ENCODE measurements around the gene DUOX1.

The DUOX1 gene

GRCh38 chr15:45185069-45185779 lies 55.4 kb downstream of the DUOX1 start:
- H3K4me1 Mint-ChIP-seq = peaks cover 19% of the 10 kb centered on the region
- H3K4me3 Mint-ChIP-seq = no peak overlapping the region
- peaks cover under 1% of the 10 kb centered on the region for H3K27me3 Mint-ChIP-seq
- ATAC-seq (ENCODE audit: low read depth) = no peak
- no peaks in the 10 kb centered on the region for H3K9me3 Mint-ChIP-seq
- H3K27ac Mint-ChIP-seq = peak overlapping the region; percentile 86
- DNase-seq (ENCODE audit: low spot score in 2 of 2) = no peak
- H3K36me3 Mint-ChIP-seq = no peaks in the 10 kb centered on the region

- Mint-ChIP-seq H3K27ac (peak overlapping the region; percentile 86), H3K4me3 (peak overlapping the region; percentile 88), H3K27me3 (peaks cover 3% of the 10 kb centered on the region), H3K36me3 (no peaks in the 10 kb centered on the region), H3K4me1 (peaks cover 18% of the 10 kb centered on the region), H3K9me3 (no peaks in the 10 kb centered on the region)
- DNase-seq (ENCODE audit: low spot score in 2 of 2) (no peak), ATAC-seq (ENCODE audit: low read depth) (no peak)
Measured at GRCh38 chr15:45185903-45186770, 56.3 kb downstream of the DUOX1 start.

- no peak for DNase-seq (ENCODE audit: low spot score in 2 of 2)
- Mint-ChIP-seq H3K36me3 (no peaks in the 10 kb centered on the region), H3K9me3 (no peaks in the 10 kb centered on the region), H3K4me1 (peaks cover 16% of the 10 kb centered on the region), H3K4me3 (peak overlapping the region; percentile 88), H3K27ac (peak overlapping the region; percentile 86), H3K27me3 (peaks cover 5% of the 10 kb centered on the region)
- no peak for ATAC-seq (ENCODE audit: low read depth)
Measured at GRCh38 chr15:45186771-45187577, 57.2 kb downstream of the DUOX1 start.

- no peaks in the 10 kb centered on the region for H3K9me3 Mint-ChIP-seq
- peaks cover 15% of the 10 kb centered on the region for H3K4me1 Mint-ChIP-seq
- H3K4me3 Mint-ChIP-seq = no peak overlapping the region
- ATAC-seq (ENCODE audit: low read depth) = peak; percentile 6
- H3K36me3 Mint-ChIP-seq = no peaks in the 10 kb centered on the region
- no peak for DNase-seq (ENCODE audit: low spot score in 2 of 2)
- no peak overlapping the region for H3K27ac Mint-ChIP-seq
- H3K27me3 Mint-ChIP-seq = peaks cover 5% of the 10 kb centered on the region
Measured at GRCh38 chr15:45187578-45187893, 57.7 kb downstream of the DUOX1 start.

GRCh38 chr15:45187894-45188830 lies 58.4 kb downstream of the DUOX1 start, which contains the start of gene SHF:
TSS of gene SHF (minus strand) at chr15:45187966. CDS start at chr15:45187951, 15 bp downstream.
- H3K4me3 Mint-ChIP-seq = peak within 1 kb of the TSS; percentile 88
- H3K9me3 Mint-ChIP-seq = no peaks in the 10 kb centered on the region
- peaks cover 15% of the 10 kb centered on the region for H3K4me1 Mint-ChIP-seq
- DNase-seq (ENCODE audit: low spot score in 2 of 2) (peak; percentile 42 to 51), ATAC-seq (ENCODE audit: low read depth) (peak; percentile 72)
- peak within 1 kb of the TSS; percentile 86 for H3K27ac Mint-ChIP-seq
- no peaks in the 10 kb centered on the region for H3K36me3 Mint-ChIP-seq
- peaks cover 5% of the 10 kb centered on the region for H3K27me3 Mint-ChIP-seq

DNA sequence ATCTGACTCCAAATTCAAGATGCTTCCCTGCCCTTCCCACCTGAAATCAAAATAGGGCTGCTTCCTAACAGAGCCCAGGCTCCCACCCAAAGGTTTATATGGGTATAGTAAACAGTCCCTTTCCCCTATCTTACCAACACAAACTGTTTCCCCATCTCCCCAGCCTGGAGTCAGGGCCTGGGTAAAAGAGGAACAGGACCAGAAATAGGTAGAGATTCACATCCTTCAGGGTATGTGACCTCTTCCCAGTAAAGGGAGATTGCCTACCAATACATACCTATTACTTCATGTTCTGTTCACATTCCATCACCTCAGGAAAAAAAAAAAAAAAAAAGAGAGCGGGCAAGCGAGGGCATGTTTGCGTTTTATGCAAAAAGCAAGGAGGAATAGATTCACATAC lies 67.7 kb downstream of the DUOX1 start:
- H3K4me3 Mint-ChIP-seq = peak overlapping the region; percentile 67
- no peaks in the 10 kb centered on the region for H3K36me3 Mint-ChIP-seq
- H3K4me1 Mint-ChIP-seq = peaks cover 12% of the 10 kb centered on the region
- H3K9me3 Mint-ChIP-seq = no peaks in the 10 kb centered on the region
- no peak for ATAC-seq (ENCODE audit: low read depth)
- no peak for DNase-seq (ENCODE audit: low spot score in 2 of 2)
- no peak overlapping the region for H3K27ac Mint-ChIP-seq
- peaks cover 1% of the 10 kb centered on the region for H3K27me3 Mint-ChIP-seq

DNA sequence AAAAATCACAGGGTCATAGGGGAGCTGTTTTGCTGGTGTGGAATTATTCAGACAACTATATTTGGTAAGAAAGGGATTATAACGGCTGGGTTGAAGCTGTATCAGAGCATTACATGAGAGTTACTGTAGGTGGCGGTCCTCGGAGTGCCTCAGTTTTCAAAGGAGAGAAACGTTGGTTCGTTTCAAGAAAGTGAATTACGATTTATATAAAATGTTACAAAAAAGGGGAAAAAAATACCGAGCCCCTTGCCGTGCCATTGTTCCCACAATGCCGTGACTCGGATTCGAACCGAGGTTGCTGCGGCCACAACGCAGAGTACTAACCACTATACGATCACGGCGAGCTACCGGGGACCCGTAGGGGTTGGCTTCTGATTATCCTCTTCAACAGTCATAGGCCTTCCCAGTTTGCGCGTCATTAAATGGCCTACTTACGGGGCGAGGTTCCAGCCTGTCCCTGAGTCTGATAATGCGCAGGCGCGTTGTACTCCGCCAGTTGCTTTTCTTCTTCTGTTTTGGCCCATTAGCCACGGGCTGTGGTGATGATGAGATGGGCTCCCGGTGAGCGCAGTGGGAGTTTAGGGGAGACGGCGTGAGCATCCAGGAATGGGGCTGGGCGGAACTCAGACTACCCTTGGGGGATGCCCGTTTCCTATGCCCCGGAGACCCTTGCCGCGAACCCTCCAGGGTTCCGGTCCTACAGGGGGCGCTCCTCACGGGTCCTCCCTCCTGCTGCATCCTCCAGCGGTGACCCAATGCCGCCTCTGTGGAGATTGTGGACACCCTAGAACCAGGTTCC lies 68.7 kb downstream of the DUOX1 start:
- Mint-ChIP-seq H3K9me3 (no peaks in the 10 kb centered on the region), H3K27me3 (peaks cover 1% of the 10 kb centered on the region), H3K27ac (no peak overlapping the region), H3K4me1 (peaks cover 12% of the 10 kb centered on the region), H3K4me3 (no peak overlapping the region), H3K36me3 (no peaks in the 10 kb centered on the region)
- DNase-seq (ENCODE audit: low spot score in 2 of 2) = peak; percentile 97 to 99
- ATAC-seq (ENCODE audit: low read depth) = peak; percentile 59

GRCh38 chr15:45199136-45199810 lies 69.5 kb downstream of the DUOX1 start:
- Mint-ChIP-seq H3K9me3 (no peaks in the 10 kb centered on the region), H3K27ac (no peak overlapping the region), H3K4me3 (no peak overlapping the region), H3K36me3 (no peaks in the 10 kb centered on the region), H3K27me3 (peaks cover 1% of the 10 kb centered on the region), H3K4me1 (peaks cover 12% of the 10 kb centered on the region)
- DNase-seq (ENCODE audit: low spot score in 2 of 2) (peak; percentile 31 to 37), ATAC-seq (ENCODE audit: low read depth) (no peak)

DNA sequence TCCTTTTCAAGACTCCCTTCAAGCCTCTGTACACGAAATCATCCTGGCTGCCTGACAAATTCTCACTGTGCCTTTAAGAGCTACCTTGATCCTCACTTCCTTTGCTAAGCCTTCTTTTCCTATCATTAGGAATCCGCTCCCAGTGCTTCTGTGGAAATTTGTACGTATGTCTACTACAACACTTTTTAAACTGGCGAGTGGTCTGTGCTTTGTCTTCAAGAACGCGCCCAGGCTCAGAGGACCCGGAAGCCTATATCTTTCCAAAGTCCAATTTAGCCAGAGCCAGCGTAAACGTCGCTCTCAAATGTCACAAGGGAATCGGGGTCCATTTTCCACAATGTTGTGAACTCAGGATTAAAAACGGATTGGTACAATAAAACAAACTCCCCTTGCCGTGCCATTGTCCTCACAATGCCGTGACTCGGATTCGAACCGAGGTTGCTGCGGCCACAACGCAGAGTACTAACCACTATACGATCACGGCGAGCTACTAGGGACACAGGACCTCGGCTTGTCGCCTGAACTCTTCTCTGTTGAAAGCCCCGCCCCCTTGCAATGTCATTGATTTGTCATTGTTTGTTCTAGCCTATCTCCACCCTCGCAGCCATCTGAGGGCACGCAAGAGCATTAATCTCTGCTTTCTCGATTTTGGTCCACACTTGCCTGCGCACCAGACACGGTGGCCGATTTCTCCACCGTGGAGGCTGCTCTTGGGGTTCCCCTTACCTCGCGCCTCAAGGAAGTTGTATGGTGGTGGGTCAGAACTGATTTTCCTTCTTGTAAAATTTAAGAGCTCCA lies 70.4 kb downstream of the DUOX1 start:
- Mint-ChIP-seq H3K4me1 (peaks cover 12% of the 10 kb centered on the region), H3K4me3 (no peak overlapping the region), H3K27ac (no peak overlapping the region), H3K9me3 (no peaks in the 10 kb centered on the region), H3K27me3 (peaks cover 1% of the 10 kb centered on the region), H3K36me3 (no peaks in the 10 kb centered on the region)
- ATAC-seq (ENCODE audit: low read depth) (peak; percentile 67), DNase-seq (ENCODE audit: low spot score in 2 of 2) (peak; percentile 98 to 99)

DNA sequence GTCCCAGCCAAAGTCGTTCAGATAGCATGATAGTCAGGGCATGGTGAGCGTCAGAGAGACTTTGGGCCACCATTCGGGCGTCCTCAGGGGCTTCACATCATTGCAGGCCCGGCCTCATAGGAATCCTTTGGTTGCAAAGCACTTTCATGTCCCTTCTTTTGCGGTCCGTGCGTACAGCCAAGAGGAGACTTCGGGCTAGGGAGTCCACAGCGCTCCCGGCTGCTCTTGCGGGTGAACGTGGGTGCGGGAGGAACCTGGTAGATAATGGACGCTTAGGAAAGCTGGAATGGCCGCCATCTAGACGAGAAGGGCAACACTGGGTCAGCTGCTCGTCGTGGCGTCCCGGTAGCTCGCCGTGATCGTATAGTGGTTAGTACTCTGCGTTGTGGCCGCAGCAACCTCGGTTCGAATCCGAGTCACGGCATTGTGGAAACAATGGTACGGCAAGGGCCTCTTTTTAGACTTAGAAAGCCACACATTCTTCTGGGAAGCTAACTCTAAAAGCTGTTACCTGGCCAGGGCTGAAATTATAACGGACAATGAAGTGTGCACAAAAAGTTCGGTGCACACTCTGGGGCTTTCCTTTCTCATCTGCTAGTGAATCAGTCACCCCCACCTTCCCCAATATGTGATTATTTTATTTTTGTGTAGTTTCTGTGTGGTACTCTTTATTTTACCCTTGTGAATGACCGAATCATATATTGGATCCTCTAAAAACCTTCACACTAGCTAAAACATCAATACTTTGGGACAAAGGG lies 71.2 kb downstream of the DUOX1 start:
- ATAC-seq (ENCODE audit: low read depth) (peak; percentile 9), DNase-seq (ENCODE audit: low spot score in 2 of 2) (peak in 1 of 2 donors; percentile 69)
- no peak overlapping the region for H3K4me3 Mint-ChIP-seq
- no peaks in the 10 kb centered on the region for H3K9me3 Mint-ChIP-seq
- no peaks in the 10 kb centered on the region for H3K36me3 Mint-ChIP-seq
- peaks cover 12% of the 10 kb centered on the region for H3K4me1 Mint-ChIP-seq
- H3K27ac Mint-ChIP-seq = no peak overlapping the region
- H3K27me3 Mint-ChIP-seq = no peaks in the 10 kb centered on the region

- DNase-seq (ENCODE audit: low spot score in 2 of 2) (no peak), ATAC-seq (ENCODE audit: low read depth) (no peak)
- no peaks in the 10 kb centered on the region for H3K36me3 Mint-ChIP-seq
- H3K9me3 Mint-ChIP-seq = no peaks in the 10 kb centered on the region
- no peak overlapping the region for H3K27ac Mint-ChIP-seq
- H3K27me3 Mint-ChIP-seq = no peaks in the 10 kb centered on the region
- no peak overlapping the region for H3K4me3 Mint-ChIP-seq
- peaks cover 12% of the 10 kb centered on the region for H3K4me1 Mint-ChIP-seq
Measured at GRCh38 chr15:45201557-45201859, 71.7 kb downstream of the DUOX1 start.
